Suprapubic skin (tissue), 4 donors: Measurements from ENCODE around the gene RAB3C.

ENCODE experiments used
- EP300 ChIP-seq: sonication (generic); formaldehyde crosslinking; IDR thresholded peaks from one replicate; pipeline ENCODE4 v1.6.1; 2017; ENCODE audit warnings: antibody characterized with exemption
- POLR2AphosphoS5 ChIP-seq, 3 donors: sonication (generic); formaldehyde crosslinking; IDR thresholded peaks; one replicate each; pipeline ENCODE4 v1.6.1; 2017; ENCODE audit warnings: antibody characterized with exemption in 3 of 3
- TF ChIP-seq, protein P1 (sequence below), 2 donors: fragments of 200-600 bp in 1 of 2; fragments of 450-650 bp in 1 of 2; sonication (generic) in 1 of 2; IDR thresholded peaks; one replicate each; pipeline ENCODE4 v1.5.1; 2016 to 2019; ENCODE audit warnings: antibody characterized with exemption in 2 of 2, mild to moderate bottlenecking in 1 of 2, moderate library complexity in 1 of 2

DNA sequence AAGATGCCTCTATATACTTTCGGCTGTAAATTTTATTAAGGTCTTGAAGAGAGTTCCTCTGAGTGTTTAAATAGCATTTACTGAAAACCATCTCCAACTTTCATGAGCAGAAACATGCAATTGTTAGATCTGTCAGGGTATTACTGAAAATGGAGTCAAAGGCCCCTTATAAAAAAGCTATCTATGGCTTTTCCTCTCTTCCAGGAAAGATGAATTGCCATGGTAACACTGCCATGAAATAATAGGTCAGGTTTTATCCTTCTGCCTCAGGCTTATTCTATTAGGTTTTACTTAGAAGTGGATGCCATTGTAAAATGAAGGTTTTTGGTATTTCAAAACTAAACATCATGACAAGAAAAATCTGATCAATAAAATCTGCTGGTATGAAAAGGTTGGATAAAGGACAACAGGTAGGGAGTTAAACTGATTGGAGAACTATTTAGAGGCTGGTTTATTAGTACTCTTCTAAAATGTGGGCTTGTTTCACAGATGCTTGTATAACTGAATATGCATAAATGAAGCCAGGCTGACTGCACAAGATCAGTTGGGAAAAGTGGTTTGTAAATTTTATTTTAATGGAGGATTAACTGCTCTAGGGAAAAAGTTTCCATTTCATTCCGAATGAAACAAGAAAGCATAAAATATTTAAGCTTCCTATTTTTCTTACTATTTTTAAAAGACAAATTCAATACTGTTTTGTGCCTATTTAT lies 135.5 kb downstream of the RAB3C start:
- no peak for TF ChIP-seq POLR2AphosphoS5 (IDR thresholded peaks at IDR 0.05)
- TF ChIP-seq, protein P1, sequence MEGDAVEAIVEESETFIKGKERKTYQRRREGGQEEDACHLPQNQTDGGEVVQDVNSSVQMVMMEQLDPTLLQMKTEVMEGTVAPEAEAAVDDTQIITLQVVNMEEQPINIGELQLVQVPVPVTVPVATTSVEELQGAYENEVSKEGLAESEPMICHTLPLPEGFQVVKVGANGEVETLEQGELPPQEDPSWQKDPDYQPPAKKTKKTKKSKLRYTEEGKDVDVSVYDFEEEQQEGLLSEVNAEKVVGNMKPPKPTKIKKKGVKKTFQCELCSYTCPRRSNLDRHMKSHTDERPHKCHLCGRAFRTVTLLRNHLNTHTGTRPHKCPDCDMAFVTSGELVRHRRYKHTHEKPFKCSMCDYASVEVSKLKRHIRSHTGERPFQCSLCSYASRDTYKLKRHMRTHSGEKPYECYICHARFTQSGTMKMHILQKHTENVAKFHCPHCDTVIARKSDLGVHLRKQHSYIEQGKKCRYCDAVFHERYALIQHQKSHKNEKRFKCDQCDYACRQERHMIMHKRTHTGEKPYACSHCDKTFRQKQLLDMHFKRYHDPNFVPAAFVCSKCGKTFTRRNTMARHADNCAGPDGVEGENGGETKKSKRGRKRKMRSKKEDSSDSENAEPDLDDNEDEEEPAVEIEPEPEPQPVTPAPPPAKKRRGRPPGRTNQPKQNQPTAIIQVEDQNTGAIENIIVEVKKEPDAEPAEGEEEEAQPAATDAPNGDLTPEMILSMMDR (IDR thresholded peaks at IDR 0.05): no peak
- TF ChIP-seq EP300: no peak
